Stomach smooth muscle (tissue), 2 donors: ENCODE measurements around the gene NRG3.
"Not testable (repeated sequence)": the region's sequence is repeated elsewhere in the genome, so short reads cannot be mapped to it uniquely, and the experiment has no call there.

Experiments
- H3K27ac ChIP-seq: one replicate; pipeline ENCODE4 v1.7.0; 2013; ENCODE audit warnings: mild to moderate bottlenecking, low read length, inconsistent platforms
- H3K27me3 ChIP-seq, 2 donors: one replicate each; pipeline ENCODE4 v1.7.0; 2013; ENCODE audit warnings: low read length in 2 of 2; ENCODE audit not compliant: insufficient read depth in 2 of 2, control insufficient read depth in 1 of 2
- H3K36me3 ChIP-seq, 2 donors: one replicate each; pipeline ENCODE4 v1.7.0; 2013; ENCODE audit warnings: low read length in 2 of 2; ENCODE audit not compliant: control insufficient read depth in 2 of 2, insufficient read depth in 2 of 2
- H3K4me1 ChIP-seq: one replicate; pipeline ENCODE4 v1.7.0; 2013; ENCODE audit warnings: low read length; ENCODE audit not compliant: control insufficient read depth, insufficient read depth
- H3K4me3 ChIP-seq, 2 donors: one replicate each; pipeline ENCODE4 v1.7.0; 2013; ENCODE audit warnings: low read length in 2 of 2
- H3K9ac ChIP-seq, 2 donors: one replicate each; pipeline ENCODE4 v1.7.0; 2013; ENCODE audit warnings: low read length in 2 of 2, mild to moderate bottlenecking in 1 of 2
- H3K9me3 ChIP-seq, 2 donors: one replicate each; pipeline ENCODE4 v1.7.0; 2013; ENCODE audit warnings: low read length in 2 of 2; ENCODE audit not compliant: control insufficient read depth in 2 of 2
- donor health status: healthy.
- donor health status: Pancreatic carcinoma.

NRG3 gene

GRCh38 chr10:82310839-82311238, 435.8 kb downstream of the NRG3 start:
- Histone ChIP-seq H3K27me3 (no peaks in the 10 kb centered on the region), H3K9me3 (no peaks in the 10 kb centered on the region), H3K9ac (no peak overlapping the region), H3K27ac (no peak overlapping the region), H3K4me3 (no peak overlapping the region), H3K4me1 (no peaks in the 10 kb centered on the region), H3K36me3 (no peaks in the 10 kb centered on the region)

- no peaks in the 10 kb centered on the region for H3K27me3 ChIP-seq
- H3K4me3 ChIP-seq = no peak overlapping the region
- H3K4me1 ChIP-seq = no peaks in the 10 kb centered on the region
- H3K27ac ChIP-seq = no peak overlapping the region
- no peaks in the 10 kb centered on the region for H3K36me3 ChIP-seq
- no peaks in the 10 kb centered on the region for H3K9me3 ChIP-seq
- no peak overlapping the region for H3K9ac ChIP-seq
These were observed 438.4 kb downstream of the NRG3 start for GRCh38 chr10:82313401-82313800.

GRCh38 chr10:82318534-82318933, 443.5 kb downstream of the NRG3 start:
- H3K9ac ChIP-seq = no peak overlapping the region
- H3K27ac ChIP-seq = no peak overlapping the region
- H3K4me1 ChIP-seq = no peaks in the 10 kb centered on the region
- no peaks in the 10 kb centered on the region for H3K36me3 ChIP-seq
- no peak overlapping the region for H3K4me3 ChIP-seq
- no peaks in the 10 kb centered on the region for H3K27me3 ChIP-seq
- H3K9me3 ChIP-seq = no peaks in the 10 kb centered on the region

GRCh38 chr10:82319074-82319473, 444.1 kb downstream of the NRG3 start:
- H3K36me3 ChIP-seq = no peaks in the 10 kb centered on the region
- no peaks in the 10 kb centered on the region for H3K9me3 ChIP-seq
- H3K4me3 ChIP-seq = no peak overlapping the region
- H3K27me3 ChIP-seq = no peaks in the 10 kb centered on the region
- no peaks in the 10 kb centered on the region for H3K4me1 ChIP-seq
- no peak overlapping the region for H3K9ac ChIP-seq
- no peak overlapping the region for H3K27ac ChIP-seq

GRCh38 chr10:82319562-82319961, 444.6 kb downstream of the NRG3 start:
- Histone ChIP-seq H3K4me3 (no peak overlapping the region), H3K9me3 (no peaks in the 10 kb centered on the region), H3K36me3 (no peaks in the 10 kb centered on the region), H3K4me1 (no peaks in the 10 kb centered on the region), H3K27me3 (no peaks in the 10 kb centered on the region), H3K9ac (no peak overlapping the region), H3K27ac (no peak overlapping the region)

- Histone ChIP-seq H3K36me3 (no peaks in the 10 kb centered on the region), H3K9me3 (no peaks in the 10 kb centered on the region), H3K27me3 (no peaks in the 10 kb centered on the region), H3K27ac (no peak overlapping the region), H3K9ac (no peak overlapping the region), H3K4me3 (no peak overlapping the region), H3K4me1 (no peaks in the 10 kb centered on the region)
These were observed 446.7 kb downstream of the NRG3 start for GRCh38 chr10:82321724-82322123.

- Histone ChIP-seq H3K27ac (no peak overlapping the region), H3K36me3 (no peaks in the 10 kb centered on the region), H3K4me1 (no peaks in the 10 kb centered on the region), H3K27me3 (no peaks in the 10 kb centered on the region), H3K9ac (no peak overlapping the region), H3K9me3 (no peaks in the 10 kb centered on the region), H3K4me3 (no peak overlapping the region)
These were observed 456.7 kb downstream of the NRG3 start for GRCh38 chr10:82331716-82332115.

GRCh38 chr10:82335831-82336230, 460.8 kb downstream of the NRG3 start:
- no peak overlapping the region for H3K9ac ChIP-seq
- H3K4me1 ChIP-seq = no peaks in the 10 kb centered on the region
- no peaks in the 10 kb centered on the region for H3K27me3 ChIP-seq
- no peaks in the 10 kb centered on the region for H3K9me3 ChIP-seq
- H3K4me3 ChIP-seq = no peak overlapping the region
- H3K36me3 ChIP-seq = no peaks in the 10 kb centered on the region
- H3K27ac ChIP-seq = no peak overlapping the region

GRCh38 chr10:82340166-82340565, 465.2 kb downstream of the NRG3 start:
- H3K36me3 ChIP-seq = no peaks in the 10 kb centered on the region
- no peak overlapping the region for H3K27ac ChIP-seq
- H3K9ac ChIP-seq = no peak overlapping the region
- H3K9me3 ChIP-seq = no peaks in the 10 kb centered on the region
- H3K4me3 ChIP-seq = no peak overlapping the region
- H3K27me3 ChIP-seq = no peaks in the 10 kb centered on the region
- H3K4me1 ChIP-seq = no peaks in the 10 kb centered on the region

GRCh38 chr10:82349590-82349989, 474.6 kb downstream of the NRG3 start:
- not testable (repeated sequence) for H3K27me3 ChIP-seq, H3K27ac ChIP-seq, H3K9ac ChIP-seq, H3K9me3 ChIP-seq, H3K4me3 ChIP-seq, H3K4me1 ChIP-seq, H3K36me3 ChIP-seq

GRCh38 chr10:82353381-82353780, 478.4 kb downstream of the NRG3 start:
- peaks cover under 1% of the 10 kb centered on the region for H3K4me1 ChIP-seq
- no peak overlapping the region for H3K9ac ChIP-seq
- no peaks in the 10 kb centered on the region for H3K36me3 ChIP-seq
- H3K4me3 ChIP-seq = no peak overlapping the region
- no peaks in the 10 kb centered on the region for H3K9me3 ChIP-seq
- H3K27me3 ChIP-seq = no peaks in the 10 kb centered on the region
- H3K27ac ChIP-seq = no peak overlapping the region
